Skeletal muscle tissue (tissue), 4 donors: Measurements from ENCODE around the gene ATG16L2. TPM values are rescaled to one million over a fixed set of nuclear protein-coding genes. Genes with fewer than 3 reads are reported as not detected.
"Not testable (repeated sequence)": the region's sequence is repeated elsewhere in the genome, so short reads cannot be mapped to it uniquely, and the experiment has no call there.

ENCODE experiments used
- H3K27ac ChIP-seq: one replicate; pipeline ENCODE4 v1.7.0; 2013; ENCODE audit warnings: mild to moderate bottlenecking, low read depth, low read length, inconsistent platforms
- H3K27me3 ChIP-seq, 3 donors: one replicate each; pipeline ENCODE4 v1.7.0; 2013; ENCODE audit warnings: low read length in 3 of 3; ENCODE audit not compliant: control insufficient read depth in 3 of 3, insufficient read depth in 3 of 3
- H3K36me3 ChIP-seq, 3 donors: one replicate each; pipeline ENCODE4 v1.7.0; 2013; ENCODE audit warnings: low read length in 3 of 3; ENCODE audit not compliant: control insufficient read depth in 3 of 3, insufficient read depth in 3 of 3
- H3K4me1 ChIP-seq, 3 donors: one replicate each; pipeline ENCODE4 v1.7.0; 2013; ENCODE audit warnings: low read length in 3 of 3, mild to moderate bottlenecking in 3 of 3; ENCODE audit not compliant: control insufficient read depth in 3 of 3, insufficient read depth in 3 of 3
- H3K4me3 ChIP-seq, 3 donors: one replicate each; pipeline ENCODE4 v1.7.0; 2013; ENCODE audit warnings: low read length in 3 of 3
- H3K9ac ChIP-seq, 3 donors: one replicate each; pipeline ENCODE4 v1.7.0; 2013; ENCODE audit warnings: low read length in 3 of 3, mild to moderate bottlenecking in 3 of 3, moderate library complexity in 2 of 3, low read depth in 1 of 3
- H3K9me3 ChIP-seq, 3 donors: one replicate each; pipeline ENCODE4 v1.7.0; 2013; ENCODE audit warnings: low read length in 3 of 3; ENCODE audit not compliant: control insufficient read depth in 3 of 3
- total RNA-seq: library from RNA; depleted of rRNA; stranded (reverse); fragments of >200 nt; gene quantifications from one replicate; pipeline ENCODE4 v1.2.3, GENCODE V29; 2014
- donor health status: Osteomylitis.

The ATG16L2 gene
- total RNA-seq, 1 donor from 2014 or later: 7.3 TPM

DNA sequence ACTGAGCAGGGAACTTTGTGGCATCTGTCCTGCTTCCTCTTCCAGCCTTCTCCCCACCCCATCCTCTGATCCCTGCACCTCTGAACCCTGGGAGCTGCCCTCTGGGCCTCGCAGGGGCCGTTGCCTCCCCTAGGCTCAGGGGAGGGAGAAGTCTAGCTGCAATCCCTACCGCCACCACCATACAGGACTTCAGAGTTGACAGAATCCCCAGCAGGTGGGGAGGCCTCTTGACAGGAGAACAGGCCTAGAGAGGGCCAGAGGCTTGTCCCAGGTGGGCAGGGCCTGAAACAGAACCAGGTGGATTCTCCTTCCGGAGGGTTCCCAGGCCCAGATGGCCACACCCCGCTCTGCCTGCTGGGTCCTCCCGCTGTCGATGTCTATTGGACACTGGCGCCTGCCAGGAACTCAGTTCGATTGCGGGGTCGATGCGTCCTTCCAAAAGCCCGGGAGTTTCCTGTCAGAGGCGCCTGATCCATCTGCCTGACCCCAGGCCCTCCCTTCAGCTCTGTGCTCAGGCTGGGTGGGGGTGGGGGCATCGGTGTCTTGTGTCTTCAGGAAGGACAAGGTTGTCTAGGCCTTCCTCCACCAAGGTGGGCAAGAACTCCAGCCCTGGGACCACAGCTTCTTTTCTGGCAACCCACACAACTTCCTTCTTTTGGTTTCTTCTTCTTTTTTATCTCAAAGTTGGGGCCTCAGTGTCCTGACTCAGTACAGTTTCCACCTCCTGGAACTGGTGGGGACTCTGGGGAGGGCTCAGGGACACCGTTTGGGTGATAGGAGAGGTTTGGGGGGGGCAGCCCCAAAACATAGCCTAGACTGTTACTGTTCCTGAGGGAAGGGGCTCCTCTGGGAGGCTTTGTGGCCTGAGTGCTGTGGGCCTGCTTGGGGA lies 26.8 kb upstream of the ATG16L2 start:
- Histone ChIP-seq H3K4me1 (peaks cover 14 to 23% (median 16%) of the 10 kb centered on the region in 3 donors), H3K27me3 (no peaks in the 10 kb centered on the region), H3K27ac (no peak overlapping the region), H3K4me3 (no peak overlapping the region), H3K36me3 (no peaks in the 10 kb centered on the region), H3K9ac (no peak overlapping the region), H3K9me3 (no peaks in the 10 kb centered on the region)

DNA sequence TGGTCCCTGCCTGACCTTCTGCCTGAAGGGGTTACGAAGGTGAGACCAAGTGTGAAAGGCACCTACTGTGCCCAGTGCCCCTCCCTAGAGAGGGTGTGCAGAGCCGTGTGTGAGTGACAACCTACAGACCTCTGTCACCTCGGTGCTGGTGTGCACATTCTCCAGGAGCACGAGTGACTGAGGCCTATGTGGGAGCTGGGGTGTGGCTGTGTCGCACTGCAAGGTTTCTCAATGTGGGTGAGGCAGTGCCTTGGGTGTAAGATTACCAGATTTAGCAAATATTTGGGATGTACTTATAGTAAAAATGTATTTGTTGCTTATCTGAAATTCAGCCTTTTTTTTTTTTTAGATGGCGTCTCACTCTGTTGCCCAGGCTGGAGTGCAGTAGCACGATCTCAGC lies 26.0 kb upstream of the ATG16L2 start:
- Histone ChIP-seq H3K9ac (peak overlapping the region in 1 of 3 donors; percentile 16), H3K27me3 (no peaks in the 10 kb centered on the region), H3K9me3 (no peaks in the 10 kb centered on the region), H3K4me1 (peaks cover 20 to 31% (median 21%) of the 10 kb centered on the region in 3 donors), H3K27ac (no peak overlapping the region), H3K36me3 (no peaks in the 10 kb centered on the region), H3K4me3 (no peak overlapping the region)

DNA sequence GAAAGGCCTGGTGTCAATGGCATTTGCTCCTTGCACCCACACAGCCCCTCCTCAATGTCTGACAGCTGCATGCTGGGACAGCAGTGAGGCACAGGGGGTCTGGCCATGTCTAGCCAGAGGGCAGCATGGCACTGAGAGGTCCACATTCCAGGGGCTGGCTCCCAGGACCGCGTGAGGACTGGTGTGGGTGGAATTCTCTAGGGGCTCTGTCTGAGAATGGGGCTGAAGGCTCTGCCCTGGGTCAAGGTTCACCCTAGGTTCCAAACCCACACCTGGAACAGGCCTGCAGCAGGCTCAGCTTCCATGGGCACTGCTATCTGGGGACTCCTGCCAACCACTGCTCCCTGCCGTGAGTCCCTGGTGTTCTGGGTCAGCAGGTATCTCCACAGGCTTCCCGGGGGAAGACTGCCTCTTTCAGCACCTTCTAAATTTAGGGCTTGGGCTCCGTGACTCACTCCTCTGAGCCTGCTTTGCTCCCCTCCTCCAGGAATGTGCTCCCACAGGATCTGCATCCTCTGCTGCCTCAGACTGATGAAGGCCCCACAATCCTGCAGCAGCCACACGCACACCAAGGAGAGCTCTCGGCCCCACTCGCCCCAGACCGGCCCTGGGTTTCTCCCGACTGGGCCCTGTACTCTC lies 24.6 kb upstream of the ATG16L2 start:
- peak overlapping the region; percentile 45 for H3K27ac ChIP-seq
- H3K36me3 ChIP-seq: no peaks in the 10 kb centered on the region
- no peaks in the 10 kb centered on the region for H3K9me3 ChIP-seq
- H3K27me3 ChIP-seq: no peaks in the 10 kb centered on the region
- peaks cover 26 to 40% (median 29%) of the 10 kb centered on the region in 3 donors for H3K4me1 ChIP-seq
- H3K4me3 ChIP-seq: no peak overlapping the region
- H3K9ac ChIP-seq: peak overlapping the region in 1 of 3 donors; percentile 40

DNA sequence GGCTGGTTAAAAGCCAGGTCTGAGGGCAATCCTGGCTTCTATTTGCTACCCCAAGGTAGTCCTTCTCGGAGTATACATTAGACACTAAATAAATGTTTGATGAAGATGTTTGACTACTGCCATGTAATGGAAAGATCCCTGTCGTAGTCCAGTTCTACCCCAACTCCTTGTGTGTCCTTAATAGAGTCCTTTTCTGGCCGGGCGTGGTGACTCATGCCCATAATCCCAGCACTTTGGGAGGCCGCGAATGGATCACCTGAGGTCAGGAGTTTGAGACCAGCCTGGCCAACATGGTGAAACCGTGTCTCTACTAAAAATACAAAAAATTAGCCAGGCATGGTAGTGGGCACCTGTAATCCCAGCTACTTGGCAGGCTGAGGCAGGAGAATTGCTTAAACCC lies 23.0 kb upstream of the ATG16L2 start:
- peaks cover 27 to 42% (median 30%) of the 10 kb centered on the region in 3 donors for H3K4me1 ChIP-seq
- H3K9ac ChIP-seq, H3K27ac ChIP-seq, H3K27me3 ChIP-seq, H3K4me3 ChIP-seq, H3K9me3 ChIP-seq, H3K36me3 ChIP-seq: not testable (repeated sequence)

DNA sequence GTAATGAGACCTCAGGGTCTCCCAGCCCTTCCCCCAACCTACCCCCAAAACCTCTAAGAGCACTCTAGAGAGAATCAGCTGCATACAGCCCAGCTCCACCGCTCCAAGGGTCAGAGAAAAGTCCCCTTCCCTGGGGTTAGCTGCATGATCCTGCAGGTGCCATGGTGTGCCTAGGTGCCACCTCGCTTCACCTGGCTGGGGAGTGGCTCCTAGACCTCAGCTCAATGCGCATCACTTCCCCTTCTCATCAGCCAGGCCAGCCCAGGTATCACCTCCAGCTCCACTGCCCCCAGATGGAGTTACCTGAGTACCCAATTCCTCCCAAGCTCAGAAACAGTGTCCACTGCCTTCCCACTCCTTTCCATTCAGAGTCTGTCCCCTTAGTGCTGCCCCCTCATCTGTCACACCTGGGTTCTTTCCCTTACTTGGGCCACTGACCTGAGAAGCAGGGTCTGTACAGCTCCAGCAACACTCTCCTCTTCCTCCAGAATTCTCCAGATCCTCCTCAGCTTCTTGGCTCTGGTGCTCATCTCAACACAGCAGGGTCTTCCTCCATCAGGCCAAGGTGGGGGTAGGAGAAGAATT lies 21.7 kb upstream of the ATG16L2 start:
- no peak overlapping the region for H3K4me3 ChIP-seq

DNA sequence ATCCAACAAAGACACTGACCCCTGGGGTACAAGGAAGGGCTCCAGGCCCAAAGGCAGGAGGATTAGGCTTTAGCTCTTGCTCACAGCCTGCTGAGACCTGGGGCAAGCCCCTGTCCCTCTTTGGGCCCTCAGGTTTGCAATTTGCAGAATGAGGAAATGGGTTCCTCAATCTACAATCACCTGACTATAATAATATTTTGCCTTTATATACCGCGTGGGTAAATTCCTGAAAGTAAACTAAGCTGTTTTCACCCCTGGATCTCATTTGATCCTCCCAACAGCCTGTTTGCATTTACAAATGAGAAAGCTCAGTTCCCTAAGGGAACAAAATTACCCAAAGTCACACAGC lies 21.2 kb upstream of the ATG16L2 start:
- Histone ChIP-seq H3K36me3 (no peaks in the 10 kb centered on the region), H3K9ac (peak overlapping the region; percentile 54 to 71 (median 58)), H3K27ac (peak overlapping the region; percentile 92), H3K4me3 (peak overlapping the region; percentile 91 to 96 (median 94)), H3K4me1 (peaks cover 27 to 39% (median 30%) of the 10 kb centered on the region in 3 donors), H3K27me3 (no peaks in the 10 kb centered on the region), H3K9me3 (no peaks in the 10 kb centered on the region)

More for the DNA sequence above, 21.7 kb upstream of the ATG16L2 start:
- Histone ChIP-seq H3K4me1 (peaks cover 27 to 42% (median 30%) of the 10 kb centered on the region in 3 donors), H3K27ac (peak overlapping the region; percentile 92), H3K9me3 (no peaks in the 10 kb centered on the region), H3K9ac (peak overlapping the region in 2 of 3 donors; percentile 58 to 71), H3K27me3 (no peaks in the 10 kb centered on the region), H3K36me3 (no peaks in the 10 kb centered on the region)

DNA sequence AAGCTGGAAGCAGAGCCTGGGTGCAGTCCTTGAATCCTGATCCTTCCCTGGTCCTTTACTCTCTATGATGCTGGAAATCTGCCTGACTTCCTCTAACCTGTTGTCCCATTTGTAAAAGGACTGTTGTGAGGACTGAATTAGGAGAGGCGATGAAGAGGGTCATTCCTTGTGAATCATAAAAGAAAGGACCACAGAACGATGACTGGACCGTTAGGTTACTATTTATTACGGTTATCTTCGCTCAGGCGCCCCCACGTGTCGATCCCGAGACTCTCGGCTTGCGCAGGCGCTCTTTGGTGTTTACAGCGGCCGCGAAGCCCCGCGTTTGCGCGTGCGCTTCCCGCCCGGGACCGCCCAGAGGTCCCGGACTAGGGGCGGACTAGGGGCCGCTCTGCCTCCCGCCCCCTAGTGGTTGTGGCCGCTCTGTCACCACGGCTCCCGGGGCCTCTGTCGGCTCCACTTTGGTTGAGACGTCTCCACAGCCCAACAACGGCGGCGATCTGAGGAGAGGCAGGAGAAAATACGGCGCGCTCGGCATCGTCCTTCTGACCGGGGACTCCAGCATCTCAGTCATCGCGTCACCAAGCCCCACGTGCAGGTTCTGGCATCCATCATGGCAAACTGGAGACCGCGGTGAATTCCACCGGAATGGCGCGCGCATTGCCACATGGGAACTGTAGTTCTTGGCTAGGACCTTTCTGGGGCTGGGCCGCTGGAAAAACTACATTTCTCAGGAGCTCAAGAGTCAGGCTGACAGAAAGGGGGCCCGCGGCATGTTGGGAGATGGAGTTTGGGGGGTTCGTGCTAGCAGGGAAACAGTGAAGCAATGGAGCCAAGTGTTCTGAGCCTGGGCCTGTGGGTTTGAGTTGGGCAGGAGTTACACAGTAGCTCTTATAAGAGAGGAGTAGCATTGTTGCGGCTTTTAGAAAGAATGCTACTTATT lies 20.5 kb upstream of the ATG16L2 start, which contains the start of gene STARD10:
Gene STARD10 (minus strand): TSS at position 623 of the 943 bp plus-strand sequence. CDS start 12,866 bp downstream, outside the sequence.
- peaks cover 27 to 36% (median 30%) of the 10 kb centered on the region in 3 donors for H3K4me1 ChIP-seq
- H3K27ac ChIP-seq: peak within 1 kb of the TSS; percentile 92
- no peaks in the 10 kb centered on the region for H3K36me3 ChIP-seq
- no peaks in the 10 kb centered on the region for H3K27me3 ChIP-seq
- peak within 1 kb of the TSS; percentile 82 to 91 (median 86) for H3K9ac ChIP-seq
- no peaks in the 10 kb centered on the region for H3K9me3 ChIP-seq
- H3K4me3 ChIP-seq: peak within 1 kb of the TSS; percentile 91 to 96 (median 94)

DNA sequence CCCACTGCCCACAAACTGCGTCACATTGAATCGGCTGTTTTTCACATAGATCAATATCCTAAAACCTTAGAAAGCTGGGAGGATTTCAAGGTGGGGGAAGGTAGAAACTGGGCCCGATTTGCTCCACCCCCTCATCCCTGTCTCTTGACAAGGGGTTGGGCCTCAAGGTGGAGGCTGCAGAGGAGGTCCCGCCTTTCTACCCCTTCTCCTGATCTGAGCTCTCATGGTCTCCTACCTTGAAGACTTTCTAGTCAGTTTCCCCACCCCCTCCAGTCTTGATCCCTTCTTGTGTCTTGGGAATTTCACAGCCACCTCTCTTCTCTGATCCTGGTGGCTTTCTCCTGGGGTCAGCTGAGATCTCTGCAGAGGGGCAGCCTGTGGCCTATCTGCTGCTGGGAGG lies 15.8 kb upstream of the ATG16L2 start:
- H3K4me3 ChIP-seq: no peak overlapping the region
- peaks cover 6 to 10% (median 8%) of the 10 kb centered on the region in 3 donors for H3K4me1 ChIP-seq
- no peaks in the 10 kb centered on the region for H3K27me3 ChIP-seq
- no peaks in the 10 kb centered on the region for H3K36me3 ChIP-seq
- H3K9me3 ChIP-seq: no peaks in the 10 kb centered on the region
- no peak overlapping the region for H3K9ac ChIP-seq
- H3K27ac ChIP-seq: no peak overlapping the region

DNA sequence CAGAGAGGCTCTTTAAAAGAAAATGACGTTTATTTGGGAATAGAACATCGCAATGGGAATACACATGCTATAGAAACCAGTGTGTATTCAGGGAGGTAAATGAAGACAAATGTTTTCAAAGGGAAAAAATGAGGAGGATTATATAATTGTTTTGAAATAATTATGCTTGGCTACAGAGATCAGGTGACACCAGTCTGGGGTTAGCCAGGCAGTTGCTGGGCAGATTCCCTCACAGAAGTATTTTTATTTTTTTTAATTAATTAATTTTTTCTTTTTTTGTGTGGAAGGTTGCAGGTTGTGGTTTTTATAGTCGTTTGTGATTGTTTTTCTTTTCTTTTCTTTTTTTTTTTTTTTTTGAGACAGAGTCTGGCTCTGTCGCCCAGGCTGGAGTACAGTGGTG lies 14.8 kb upstream of the ATG16L2 start:
- Histone ChIP-seq H3K36me3 (no peaks in the 10 kb centered on the region), H3K9ac (no peak overlapping the region), H3K4me3 (no peak overlapping the region), H3K4me1 (peaks cover 3 to 4% (median 3%) of the 10 kb centered on the region in 3 donors), H3K9me3 (no peaks in the 10 kb centered on the region), H3K27ac (no peak overlapping the region), H3K27me3 (no peaks in the 10 kb centered on the region)
